H9 (cell line): ENCODE measurements around the gene BDH1. TPM values are rescaled to one million over a fixed set of nuclear protein-coding genes. Genes with fewer than 3 reads are reported as not detected.

ENCODE experiments used
- DNase-seq: peaks from one replicate; pipeline ENCODE4 v3.0.0-alpha.2; 2017
- H2AFZ ChIP-seq: one replicate; pipeline ENCODE4 v1.6.1; 2013; ENCODE audit warnings: mild to moderate bottlenecking, low read length, control low read depth, moderate library complexity
- H2AK5ac ChIP-seq: 2 replicates; pipeline ENCODE4 v1.6.1; 2013; ENCODE audit warnings: low read length, control low read depth, mixed read lengths; ENCODE audit not compliant: insufficient read length
- H2BK120ac ChIP-seq: one replicate; pipeline ENCODE4 v1.6.1; 2013; ENCODE audit warnings: low read depth, mild to moderate bottlenecking, low read length, control low read depth, inconsistent platforms; ENCODE audit not compliant: poor library complexity, severe bottlenecking
- H2BK12ac ChIP-seq: 2 replicates; pipeline ENCODE4 v1.6.1; 2013; ENCODE audit warnings: low read length, control low read depth, mixed read lengths, low read depth; ENCODE audit not compliant: insufficient read length
- H2BK15ac ChIP-seq: 2 replicates; pipeline ENCODE4 v1.6.1; 2013; ENCODE audit warnings: low read depth, low read length, control low read depth
- H2BK20ac ChIP-seq: one replicate; pipeline ENCODE4 v1.6.1; 2013; ENCODE audit warnings: low read depth, mild to moderate bottlenecking, low read length, control low read depth, inconsistent platforms; ENCODE audit not compliant: poor library complexity, severe bottlenecking
- H2BK5ac ChIP-seq: 2 replicates; pipeline ENCODE4 v1.6.1; 2013; ENCODE audit warnings: low read length, control low read depth, mixed read lengths; ENCODE audit not compliant: insufficient read length
- H3K14ac ChIP-seq: 2 replicates; pipeline ENCODE4 v1.6.1; 2013; ENCODE audit warnings: low read length, control low read depth; ENCODE audit not compliant: insufficient read depth
- H3K18ac ChIP-seq: 2 replicates; pipeline ENCODE4 v1.6.1; 2013; ENCODE audit warnings: low read depth, mild to moderate bottlenecking, mixed read lengths, low read length, control low read depth; ENCODE audit not compliant: insufficient read length
- H3K23ac ChIP-seq: 2 replicates; pipeline ENCODE4 v1.6.1; 2013; ENCODE audit warnings: low read length, control low read depth, mixed read lengths, low read depth; ENCODE audit not compliant: insufficient read length
- H3K23me2 ChIP-seq: 2 replicates; pipeline ENCODE4 v1.6.1; 2013; ENCODE audit warnings: low read depth, mild to moderate bottlenecking, mixed read lengths, low read length, control low read depth; ENCODE audit not compliant: insufficient read length, poor library complexity, severe bottlenecking
- H3K27ac ChIP-seq: 2 replicates; pipeline ENCODE4 v1.5.1; 2013; ENCODE audit warnings: low read length, control low read depth, mixed read lengths, low read depth; ENCODE audit not compliant: insufficient read length
- H3K27me3 ChIP-seq: 2 replicates; pipeline ENCODE4 v1.6.1; 2013; ENCODE audit warnings: low read length, control low read depth, inconsistent platforms; ENCODE audit not compliant: insufficient read depth
- H3K4ac ChIP-seq: 2 replicates; pipeline ENCODE4 v1.6.1; 2013; ENCODE audit warnings: low read depth, mild to moderate bottlenecking, control low read depth, inconsistent platforms, low read length, moderate library complexity
- H3K4me1 ChIP-seq: 2 replicates; pipeline ENCODE4 v1.6.1; 2013; ENCODE audit warnings: low read length, control low read depth, inconsistent platforms; ENCODE audit not compliant: insufficient read depth
- H3K4me2 ChIP-seq: 2 replicates; pipeline ENCODE4 v1.6.1; 2013; ENCODE audit warnings: low read length, control low read depth, mixed read lengths; ENCODE audit not compliant: insufficient read length, insufficient read depth
- H3K56ac ChIP-seq: 2 replicates; pipeline ENCODE4 v1.6.1; 2013; ENCODE audit warnings: low read depth, mild to moderate bottlenecking, mixed read lengths, low read length, control low read depth; ENCODE audit not compliant: insufficient read length
- H3K79me1 ChIP-seq: 2 replicates; pipeline ENCODE4 v1.6.1; 2013; ENCODE audit warnings: low read depth, mild to moderate bottlenecking, moderate library complexity, low read length, control low read depth, inconsistent platforms; ENCODE audit not compliant: insufficient read depth, poor library complexity, severe bottlenecking
- H3K79me2 ChIP-seq: 2 replicates; pipeline ENCODE4 v1.6.1; 2013; ENCODE audit warnings: low read length, control low read depth, inconsistent platforms; ENCODE audit not compliant: insufficient read depth
- H3K9ac ChIP-seq: 2 replicates; pipeline ENCODE4 v1.6.1; 2013; ENCODE audit warnings: low read length, control low read depth, mixed read lengths; ENCODE audit not compliant: insufficient read length; ENCODE audit errors: extremely low read depth
- H3K9me3 ChIP-seq: one replicate; pipeline ENCODE4 v1.6.1; 2013; ENCODE audit warnings: low read depth, low read length, inconsistent platforms; ENCODE audit not compliant: control insufficient read depth
- H3T11ph ChIP-seq: one replicate; pipeline ENCODE4 v1.6.1; 2013; ENCODE audit warnings: mild to moderate bottlenecking, low read length, control low read depth, inconsistent platforms
- H4K20me1 ChIP-seq: one replicate; pipeline ENCODE4 v1.6.1; 2013; ENCODE audit not compliant: control insufficient read depth, insufficient read length, insufficient read depth
- H4K5ac ChIP-seq: 2 replicates; pipeline ENCODE4 v1.6.1; 2013; ENCODE audit warnings: low read depth, mild to moderate bottlenecking, mixed read lengths, low read length, control low read depth; ENCODE audit not compliant: insufficient read length
- H4K8ac ChIP-seq: replicated peaks from 2 replicates; pipeline ENCODE4 v1.6.1; 2013; ENCODE audit warnings: low read length, control low read depth, mixed read lengths, low read depth; ENCODE audit not compliant: insufficient read length
- H4K91ac ChIP-seq: 2 replicates; pipeline ENCODE4 v1.6.1; 2013; ENCODE audit warnings: low read depth, mild to moderate bottlenecking, moderate library complexity, mixed read lengths, low read length, control low read depth; ENCODE audit not compliant: insufficient read length
- H3K27ac Mint-ChIP-seq, 3 experiments: 2 replicates in 2 of 3; 3 replicates in 1 of 3; pipeline ENCODE4 v1.8.0; 2020 to 2021; ENCODE audit warnings: mixed read lengths in 3 of 3, mild to moderate bottlenecking in 1 of 3, moderate library complexity in 1 of 3
- H3K27me3 Mint-ChIP-seq: 2 replicates; pipeline ENCODE4 v1.8.0; 2021; ENCODE audit warnings: low read depth, mild to moderate bottlenecking, moderate library complexity, mixed read lengths
- H3K36me3 Mint-ChIP-seq, 3 experiments: 2 replicates in 2 of 3; 3 replicates in 1 of 3; pipeline ENCODE4 v1.8.0; 2020 to 2021; ENCODE audit warnings: low read depth in 3 of 3, mixed read lengths in 3 of 3; ENCODE audit not compliant: insufficient read depth in 1 of 3
- H3K4me1 Mint-ChIP-seq, 2 experiments: 2 replicates each; pipeline ENCODE4 v1.8.0; 2020; ENCODE audit warnings: mixed read lengths in 2 of 2
- H3K4me3 Mint-ChIP-seq, 2 experiments: 2 replicates in 1 of 2; 3 replicates in 1 of 2; pipeline ENCODE4 v1.8.0; 2020 to 2021; ENCODE audit warnings: mild to moderate bottlenecking in 2 of 2, mixed read lengths in 2 of 2, moderate library complexity in 1 of 2
- H3K9me3 Mint-ChIP-seq, 2 experiments: 2 replicates in 1 of 2; 3 replicates in 1 of 2; pipeline ENCODE4 v1.8.0; 2020; ENCODE audit warnings: mild to moderate bottlenecking in 2 of 2, mixed read lengths in 2 of 2, moderate library complexity in 1 of 2
- CTCF ChIP-seq: fragments of 200-600 bp; sonication (generic); conservative IDR thresholded peaks from 3 replicates; pipeline ENCODE4 v1.8.0; 2021; ENCODE audit warnings: antibody characterized with exemption, mild to moderate bottlenecking
- WGBS: extraction: QIAGEN DNeasy Blood & Tissue Kit; methylation state at CpG from one replicate; pipeline ENCODE4 v1.1.7; 2013; ENCODE audit warnings: missing lambda C conversion rate, low lambda C conversion rate, mixed read lengths; ENCODE audit not compliant: insufficient read length; ENCODE audit errors: extremely low coverage; 5-methylcytosine and 5-hydroxymethylcytosine counted together
- total RNA-seq: library from RNA; stranded (reverse); gene quantifications from 2 replicates; pipeline ENCODE4 v1.2.1, GENCODE V29; 2021

BDH1 gene
- total RNA-seq, 1 experiment from 2014 or later, result 23.8 TPM

- Histone ChIP-seq H4K5ac (no peak overlapping the region), H3K4me1 (peaks cover 14% of the 10 kb centered on the region), H3K4me2 (no peak overlapping the region), H2BK5ac (no peak overlapping the region), H3K23ac (no peak overlapping the region), H3K14ac (no peak overlapping the region), H3K79me2 (no peaks in the 10 kb centered on the region), H4K20me1 (peaks cover 2% of the 10 kb centered on the region), H3T11ph (no peak overlapping the region), H3K56ac (no peak overlapping the region), H3K18ac (peak overlapping the region; percentile 6), H3K23me2 (no peaks in the 10 kb centered on the region), H4K91ac (no peak overlapping the region), H2BK12ac (no peak overlapping the region), H3K27me3 (no peaks in the 10 kb centered on the region), H3K79me1 (no peaks in the 10 kb centered on the region), H2BK20ac (no peak overlapping the region), H3K27ac (no peak overlapping the region), H3K9me3 (no peaks in the 10 kb centered on the region), H2AK5ac (no peak overlapping the region), H2AFZ (no peak overlapping the region), H2BK120ac (no peak overlapping the region), H2BK15ac (no peak overlapping the region), H4K8ac (no peak overlapping the region), H3K9ac (no peak overlapping the region), H3K4ac (no peak overlapping the region)
- Mint-ChIP-seq H3K27me3 (peaks cover 3% of the 10 kb centered on the region), H3K36me3 (peaks cover 2 to 14% (median 13%) of the 10 kb centered on the region in 3 experiments; a peak in 6 of 7 replicates), H3K9me3 (peaks cover 15 to 17% of the 10 kb centered on the region in 2 experiments), H3K4me3 (no peak overlapping the region; a peak in 1 of 5 replicates), H3K4me1 (peaks cover 59 to 66% of the 10 kb centered on the region in 2 experiments), H3K27ac (peak overlapping the region; percentile 74 to 86 (median 79); a peak in 5 of 7 replicates)
- DNase-seq, result peak; percentile 86
- no CpG with 5 or more reads among the region's 9 CpGs for WGBS
- no peak for TF ChIP-seq CTCF
Observed at GRCh38 chr3:197580253-197580691, 24.5 kb upstream of the BDH1 start.
